NCI-H524 (cell line): ENCODE results near the gene GJA3.
A peak's percentile ranks its signal among the peaks of the same experiment; 100 is the strongest.

Source experiments
- DNase-seq, 2 experiments: peaks; one replicate each; lab custom pipeline; 2025; lab: John Stamatoyannopoulos, UW

The GJA3 gene

DNA sequence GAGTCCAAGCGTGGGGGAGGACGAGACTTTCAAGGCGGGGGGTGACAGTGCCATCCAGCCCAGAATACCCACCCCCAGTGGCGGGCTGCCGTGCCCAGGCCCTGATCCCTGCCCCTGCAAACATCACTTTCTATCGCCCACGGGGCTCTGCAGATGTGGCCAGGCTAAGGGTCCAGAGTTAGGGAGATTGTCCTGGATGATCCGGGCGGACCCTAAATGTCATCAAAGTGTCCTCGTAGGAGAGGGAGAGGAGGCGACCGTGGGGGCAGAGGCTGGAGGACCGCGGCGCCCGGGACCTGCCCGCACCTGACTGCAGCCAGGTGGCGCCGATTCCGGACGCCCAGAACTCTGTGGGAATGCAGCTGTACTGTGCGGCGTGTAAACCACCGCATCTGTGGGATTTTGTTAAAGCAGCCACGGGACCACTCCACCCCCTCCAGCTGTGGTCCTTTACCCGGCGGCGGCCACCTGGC is 32.4 kb downstream of the GJA3 start:
- no peak for DNase-seq

DNA sequence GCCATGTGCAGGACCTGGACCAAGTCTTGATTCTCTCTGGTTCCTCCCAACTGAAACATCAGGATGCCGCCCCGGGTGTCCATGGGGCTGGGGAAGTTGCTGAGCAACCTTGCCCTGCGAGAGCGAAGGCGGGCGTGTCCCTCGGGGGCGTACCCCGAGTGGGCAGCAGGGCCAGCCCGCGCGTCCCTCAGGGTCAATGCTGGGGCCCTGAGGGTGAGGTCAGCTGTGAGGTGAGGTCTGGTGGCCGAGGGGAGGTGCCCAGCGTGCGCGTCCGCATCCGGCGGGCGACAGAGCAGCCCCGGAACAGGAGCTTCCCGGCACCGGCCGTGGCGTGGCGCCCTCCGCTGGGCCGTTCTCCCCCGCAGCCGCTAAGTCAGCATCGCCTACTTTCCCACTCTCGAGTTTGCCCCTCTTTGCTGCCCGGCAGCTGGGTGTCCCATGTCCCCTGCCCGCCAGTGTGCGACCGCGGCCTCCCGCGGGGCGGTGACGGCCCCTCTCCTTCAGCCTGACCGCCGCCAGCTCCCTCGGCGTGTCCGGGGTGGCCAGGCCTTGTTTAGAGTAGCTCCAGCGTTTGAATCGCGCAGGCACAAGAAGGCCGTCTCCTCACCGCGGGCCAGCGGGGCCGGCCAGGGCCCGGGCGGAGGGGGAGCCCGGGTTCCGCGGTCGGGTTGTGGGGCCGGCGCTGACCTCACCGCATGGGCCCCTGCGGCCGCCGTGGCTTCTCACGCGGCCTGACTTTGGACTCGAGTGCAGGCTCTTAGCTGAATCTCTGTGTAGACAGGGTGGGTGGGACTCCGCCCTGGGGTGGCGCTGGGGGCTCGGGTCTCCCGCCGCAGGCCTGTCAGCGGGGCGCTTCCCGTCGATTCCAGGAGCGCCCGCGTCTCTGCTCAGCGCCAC is 33.0 kb downstream of the GJA3 start:
- peak; percentile 21 to 61 for DNase-seq

DNA sequence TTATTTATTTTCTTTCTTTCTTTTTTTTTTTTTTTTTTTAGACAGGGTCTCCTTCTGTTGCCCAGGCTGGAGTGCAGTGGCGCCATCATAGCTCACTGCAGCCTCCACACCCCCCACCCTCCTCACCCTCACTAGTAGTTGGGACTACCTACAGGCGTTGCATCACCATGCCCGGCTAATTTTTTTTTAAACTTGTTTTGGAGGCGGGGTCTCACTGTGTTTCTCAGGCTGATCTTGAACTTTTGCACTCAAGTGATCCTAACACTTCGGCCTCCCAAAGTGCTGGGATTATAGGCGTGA is 33.6 kb downstream of the GJA3 start:
- no peak for DNase-seq

DNA sequence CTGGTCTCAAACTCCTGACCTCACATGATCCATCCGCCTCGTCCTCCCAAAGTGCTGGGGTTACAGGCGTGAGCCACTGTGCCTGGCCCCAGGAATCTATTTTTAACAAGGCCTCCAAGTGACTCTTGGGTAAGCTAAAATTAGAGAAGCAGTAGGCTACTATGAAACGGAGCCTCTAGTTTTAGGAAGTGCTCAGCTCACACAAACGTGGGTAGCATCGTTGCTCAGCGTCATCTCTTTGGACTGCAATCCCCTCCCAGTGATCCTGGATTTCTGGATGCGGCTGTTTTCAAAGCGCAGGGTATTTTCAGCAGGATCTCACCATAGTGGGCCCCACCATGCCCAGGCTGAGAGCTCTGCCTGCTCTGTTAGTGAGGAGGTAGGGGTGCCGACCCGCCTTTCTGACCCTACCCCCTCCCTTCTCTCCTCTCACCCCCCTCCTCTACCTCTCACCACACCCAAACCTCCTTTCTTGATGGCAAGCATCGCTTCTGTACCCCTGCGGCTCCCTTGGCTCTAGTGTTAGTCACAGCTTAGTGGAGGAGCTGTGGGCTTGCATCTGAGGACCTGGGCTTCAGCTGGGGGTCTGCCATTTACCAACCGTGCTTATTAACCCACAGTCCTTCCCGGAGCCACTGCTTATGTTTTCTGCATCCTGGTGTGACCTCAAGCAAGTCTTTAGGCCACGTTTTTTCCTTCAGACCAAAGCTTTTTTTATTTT is 34.2 kb downstream of the GJA3 start:
- DNase-seq = no peak

DNA sequence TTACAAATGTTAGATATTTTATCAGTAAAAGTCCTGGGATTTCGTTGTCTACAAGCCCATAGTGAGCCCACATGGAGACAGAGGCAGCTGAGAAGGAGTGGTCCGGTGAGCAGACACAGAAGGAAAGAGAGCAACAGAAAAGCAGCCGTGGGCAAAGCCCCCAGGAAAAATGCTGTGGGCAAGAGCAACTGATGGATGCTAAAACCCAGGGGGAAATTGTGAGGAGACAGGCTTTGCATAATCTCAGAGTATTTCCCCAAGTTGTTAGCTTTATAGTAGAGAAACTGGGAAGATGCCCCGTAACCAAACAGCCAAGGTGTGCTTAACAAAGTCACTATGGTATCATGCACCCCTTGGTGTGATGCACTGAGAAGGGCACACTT is 35.1 kb downstream of the GJA3 start:
- DNase-seq = no peak

DNA sequence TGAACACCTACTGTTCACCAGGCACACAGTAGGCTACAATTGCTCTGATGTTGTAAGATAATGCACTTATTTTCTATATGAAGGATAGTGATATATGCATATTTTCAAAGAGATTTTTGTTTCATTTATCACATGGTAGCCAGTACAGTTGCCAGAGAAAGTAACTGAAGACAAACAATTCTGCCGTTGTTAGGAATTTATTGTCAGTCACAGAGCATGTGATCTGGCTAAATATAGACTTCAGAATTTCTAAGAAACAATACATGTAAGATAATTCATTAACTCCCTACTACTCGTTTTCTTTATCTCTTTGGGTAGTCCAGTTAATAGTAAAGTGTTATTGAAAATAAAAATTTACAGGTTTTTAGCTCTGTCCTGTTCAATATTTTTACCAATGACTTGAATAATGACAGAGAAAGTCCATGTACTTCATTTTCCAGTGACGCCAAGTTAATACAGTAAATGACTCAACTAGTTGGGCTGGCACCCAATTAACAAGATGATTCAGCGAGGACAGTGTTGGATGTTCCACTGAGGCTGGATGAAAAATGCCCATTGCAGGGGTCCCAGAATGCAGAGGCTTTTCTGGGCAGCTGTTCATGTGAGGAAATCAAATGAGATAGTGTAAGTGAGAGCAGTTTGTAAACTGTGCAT is 35.6 kb downstream of the GJA3 start:
- DNase-seq = no peak

DNA sequence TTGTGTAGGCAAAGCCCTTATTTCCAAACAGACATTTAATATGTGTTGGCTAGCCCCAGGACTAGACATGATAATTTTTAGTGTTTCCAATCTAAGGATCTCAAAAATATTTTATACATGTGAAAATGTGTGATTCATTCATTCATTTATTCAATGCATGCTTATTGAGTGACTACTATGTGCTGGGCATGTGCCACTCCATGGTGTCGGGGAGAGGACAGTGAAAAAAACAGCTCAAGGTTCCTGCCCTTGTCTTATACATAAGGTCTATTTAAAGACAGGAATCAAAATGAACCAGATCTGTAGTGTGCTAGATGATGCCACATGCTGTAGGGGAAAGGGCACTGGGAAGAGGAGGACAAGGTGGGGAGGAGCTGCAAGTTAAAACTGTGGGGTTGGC is 36.5 kb downstream of the GJA3 start:
- no peak for DNase-seq

DNA sequence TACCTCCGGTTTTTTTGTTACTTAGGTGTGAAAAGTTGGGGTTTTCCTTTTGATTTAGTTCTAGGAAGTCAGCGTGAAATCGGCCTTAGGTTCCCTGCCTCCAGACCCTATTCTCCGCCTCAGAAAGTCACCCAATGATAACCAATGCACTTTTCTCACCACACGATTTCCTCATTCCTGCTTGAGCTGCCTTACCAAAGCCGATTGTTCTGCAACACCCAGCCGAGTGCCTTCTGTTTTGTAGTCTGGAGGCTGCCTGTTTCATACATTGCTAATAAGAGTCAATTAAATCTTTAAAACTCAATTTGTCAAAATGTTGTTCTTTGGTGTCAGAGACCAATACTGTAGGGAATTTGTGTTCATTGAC is 39.7 kb downstream of the GJA3 start:
- DNase-seq = no peak

DNA sequence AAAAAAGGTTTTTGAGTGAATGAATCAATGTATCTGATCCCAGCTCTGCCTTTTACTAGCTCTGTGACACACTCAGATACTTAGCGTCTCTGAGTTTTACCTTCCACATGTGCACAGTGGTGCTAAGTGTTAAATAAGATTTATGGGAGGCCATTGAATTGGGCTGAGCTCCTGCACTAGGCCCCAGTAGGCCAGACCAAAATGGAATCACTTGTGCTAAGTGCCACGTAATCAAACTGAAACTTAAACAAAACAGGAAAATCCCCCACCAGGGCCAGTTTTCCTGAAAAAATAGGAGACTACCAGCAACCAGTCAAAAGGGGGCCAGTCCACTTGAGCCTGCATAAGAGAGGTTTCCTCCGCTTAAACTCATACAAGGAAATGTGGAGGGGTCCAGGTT is 40.9 kb downstream of the GJA3 start:
- no peak for DNase-seq

DNA sequence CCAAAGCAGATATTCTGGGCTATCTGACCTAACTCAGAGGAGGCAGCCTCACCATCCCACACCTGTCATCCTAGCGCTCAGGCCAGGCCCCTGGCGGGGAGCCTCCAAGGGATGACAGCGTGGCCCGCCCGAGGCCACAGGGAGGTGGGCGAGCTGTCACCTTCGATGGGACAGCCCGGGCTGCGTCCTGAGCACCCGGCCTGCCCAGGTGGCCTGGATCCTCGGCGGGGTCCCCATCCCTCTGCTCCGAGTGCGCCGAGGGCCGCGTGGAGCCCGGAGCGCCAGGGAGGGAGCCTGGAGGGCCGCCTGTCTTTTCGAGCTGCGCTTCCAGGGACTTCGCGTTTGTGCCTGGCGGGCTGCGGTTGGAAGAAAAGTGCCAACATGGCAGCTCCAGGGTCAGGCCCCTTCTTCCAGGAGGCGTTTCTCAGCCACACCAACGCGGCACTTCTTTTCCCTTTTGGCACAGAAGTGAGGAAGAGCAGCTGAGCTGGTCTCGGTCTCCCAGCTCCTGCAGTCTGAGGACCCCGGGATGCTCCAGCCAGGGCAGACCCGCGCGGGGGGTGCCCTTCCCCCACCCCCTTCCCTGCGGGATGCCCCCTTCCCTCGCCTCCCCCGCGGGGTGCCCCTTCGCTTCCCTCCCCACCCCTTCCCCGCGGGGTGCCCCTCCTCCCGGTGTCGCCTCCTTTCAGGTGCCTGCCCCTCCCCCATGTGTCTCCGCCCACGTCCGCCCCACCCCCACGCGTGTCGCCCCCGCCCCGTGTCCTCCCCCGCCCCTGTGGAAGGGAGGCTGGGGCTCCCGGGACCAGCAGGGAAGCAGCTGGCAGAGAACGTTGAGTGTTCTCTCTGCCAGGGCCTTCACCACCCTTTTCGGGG is 42.3 kb downstream of the GJA3 start:
- peak; percentile 91 to 94 for DNase-seq

DNA sequence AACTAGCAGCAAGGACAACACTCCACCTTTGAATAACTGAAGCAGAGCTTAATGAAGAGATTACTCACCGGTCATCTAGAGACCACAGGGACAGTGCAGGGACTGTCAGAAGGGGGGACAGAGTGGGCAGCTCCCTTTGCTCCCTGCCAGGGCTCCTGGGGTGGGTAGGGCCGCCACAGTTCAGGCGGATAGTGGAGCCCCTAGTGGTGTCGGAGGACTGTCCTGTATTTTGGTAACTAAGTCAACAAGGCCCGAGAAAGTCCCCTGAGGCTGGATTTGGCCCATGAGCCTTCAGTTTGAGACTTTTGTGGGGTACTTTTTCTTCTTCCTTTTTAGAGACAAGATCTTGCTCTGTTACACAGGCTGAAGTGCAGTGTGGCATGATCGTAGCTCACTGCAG is 44.6 kb downstream of the GJA3 start:
- DNase-seq = no peak

DNA sequence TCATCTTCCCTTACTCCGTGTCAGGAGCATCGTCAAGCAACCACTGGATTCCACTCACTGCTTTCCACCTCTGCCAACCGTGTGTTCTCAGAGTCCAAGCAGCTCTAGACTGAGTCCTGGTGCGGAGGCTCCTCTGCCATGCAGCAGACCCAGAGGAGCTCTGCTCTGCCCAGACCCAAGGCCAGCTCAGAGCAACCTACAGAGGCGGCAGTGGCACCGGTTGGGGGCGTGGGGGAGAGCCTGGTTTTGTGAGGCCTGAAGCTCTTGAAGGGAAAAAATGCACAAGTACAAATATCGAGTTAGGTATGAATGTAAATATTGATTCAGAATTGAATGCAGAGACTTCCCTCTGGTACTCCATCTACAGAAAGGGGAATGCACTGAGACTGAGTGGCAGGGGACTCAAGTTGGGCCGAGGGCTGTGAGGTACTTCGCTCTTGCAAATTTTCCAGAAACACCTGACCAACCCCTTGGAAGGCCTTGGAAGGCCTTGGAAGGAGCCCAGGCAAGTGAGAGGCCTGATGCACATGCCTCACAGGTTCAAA is 46.7 kb downstream of the GJA3 start:
- no peak for DNase-seq

DNA sequence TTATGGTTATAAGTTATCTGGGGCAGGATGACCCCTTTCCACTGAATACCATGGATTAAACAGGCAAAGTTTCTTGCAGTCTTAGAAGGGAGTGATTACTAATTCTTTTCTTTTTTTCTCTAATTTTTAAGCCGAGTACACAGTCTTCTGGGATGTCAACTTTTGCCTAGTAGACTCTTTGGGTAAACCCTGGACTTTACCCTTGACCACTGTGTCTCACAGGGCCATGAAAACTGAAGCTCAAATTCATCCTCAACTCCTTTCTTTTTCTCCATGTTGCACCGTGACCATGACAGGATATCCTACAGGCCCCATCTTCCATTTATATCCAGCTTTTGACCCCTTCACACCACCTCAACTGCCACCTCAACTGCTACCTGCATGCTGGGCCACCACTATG is 51.8 kb downstream of the GJA3 start:
- no peak for DNase-seq

DNA sequence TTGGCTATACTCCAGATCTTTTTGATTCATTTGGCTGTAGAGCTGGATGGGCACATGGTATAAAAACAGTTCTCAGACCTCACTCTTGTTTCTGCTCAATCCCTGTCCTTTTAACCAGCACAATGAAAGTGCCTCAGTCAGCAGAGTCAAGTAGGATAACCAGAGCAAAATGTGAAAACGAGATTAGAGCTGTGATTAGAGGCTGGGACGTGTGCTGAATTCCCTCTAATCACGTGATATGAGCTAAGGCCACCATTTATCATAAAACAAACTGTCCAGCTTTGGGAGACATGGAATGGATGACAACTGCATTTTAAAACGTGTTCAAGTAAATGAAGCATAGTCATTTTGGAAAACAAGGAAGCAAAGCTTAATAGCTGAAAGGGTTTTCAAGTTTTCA is 54.1 kb downstream of the GJA3 start:
- no peak for DNase-seq

DNA sequence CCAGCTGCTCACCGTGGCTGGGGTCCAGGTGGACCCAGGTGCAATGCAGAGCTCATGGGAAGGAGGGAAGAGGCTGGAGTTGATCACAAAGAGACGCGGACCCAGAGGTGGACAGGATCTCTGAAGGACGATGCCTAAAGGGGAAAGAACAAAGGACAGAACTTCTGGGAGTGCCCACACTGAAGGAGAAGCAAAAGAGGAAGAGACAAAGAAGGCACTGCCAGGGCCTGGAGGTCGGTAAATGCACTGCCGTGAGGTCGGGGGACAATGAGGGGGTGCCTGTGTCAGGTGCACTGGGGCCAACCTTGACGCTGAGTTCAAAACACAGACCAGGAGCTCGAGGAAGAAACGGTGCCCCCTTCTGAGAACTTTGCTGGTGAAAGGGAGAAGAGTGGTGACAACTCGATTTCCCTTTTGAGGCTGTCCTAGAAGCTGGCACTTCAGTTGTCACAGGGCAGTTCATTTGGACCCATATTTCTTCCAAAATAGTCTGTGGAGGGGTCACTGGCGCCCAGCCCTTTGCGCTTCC is 55.6 kb downstream of the GJA3 start:
- DNase-seq = no peak

DNA sequence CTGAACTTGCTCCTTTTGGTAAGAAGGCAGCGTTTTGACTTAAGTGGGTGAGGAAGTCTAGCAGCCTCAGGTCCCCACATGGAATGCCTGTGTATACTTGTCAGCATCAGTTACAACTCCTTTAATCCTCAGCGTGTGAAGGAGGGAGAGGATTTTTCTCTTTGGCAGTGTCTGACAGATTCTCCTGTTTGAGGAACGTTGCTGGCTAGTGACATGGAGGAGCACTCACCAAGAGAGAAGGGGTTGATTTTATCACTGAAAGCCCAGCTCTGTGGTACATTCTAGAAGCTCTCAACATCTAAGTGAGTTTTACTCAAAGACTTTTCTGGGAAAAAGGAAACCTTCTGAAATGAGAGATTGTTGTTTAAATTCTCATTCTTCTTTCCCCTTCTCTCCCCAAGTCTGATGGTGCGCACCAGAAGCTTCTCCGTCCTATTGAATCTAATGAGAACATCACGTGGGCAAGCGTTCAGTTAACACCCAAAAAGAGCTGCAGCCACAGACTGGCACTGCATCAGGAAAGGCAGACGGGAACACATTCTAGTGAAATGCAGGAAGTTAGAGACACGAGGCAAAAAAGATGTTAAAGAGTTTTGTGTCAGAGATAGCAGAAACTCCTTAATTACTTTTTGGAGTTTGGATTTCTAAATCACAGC is 58.2 kb downstream of the GJA3 start:
- peak; percentile 48 to 56 for DNase-seq

DNA sequence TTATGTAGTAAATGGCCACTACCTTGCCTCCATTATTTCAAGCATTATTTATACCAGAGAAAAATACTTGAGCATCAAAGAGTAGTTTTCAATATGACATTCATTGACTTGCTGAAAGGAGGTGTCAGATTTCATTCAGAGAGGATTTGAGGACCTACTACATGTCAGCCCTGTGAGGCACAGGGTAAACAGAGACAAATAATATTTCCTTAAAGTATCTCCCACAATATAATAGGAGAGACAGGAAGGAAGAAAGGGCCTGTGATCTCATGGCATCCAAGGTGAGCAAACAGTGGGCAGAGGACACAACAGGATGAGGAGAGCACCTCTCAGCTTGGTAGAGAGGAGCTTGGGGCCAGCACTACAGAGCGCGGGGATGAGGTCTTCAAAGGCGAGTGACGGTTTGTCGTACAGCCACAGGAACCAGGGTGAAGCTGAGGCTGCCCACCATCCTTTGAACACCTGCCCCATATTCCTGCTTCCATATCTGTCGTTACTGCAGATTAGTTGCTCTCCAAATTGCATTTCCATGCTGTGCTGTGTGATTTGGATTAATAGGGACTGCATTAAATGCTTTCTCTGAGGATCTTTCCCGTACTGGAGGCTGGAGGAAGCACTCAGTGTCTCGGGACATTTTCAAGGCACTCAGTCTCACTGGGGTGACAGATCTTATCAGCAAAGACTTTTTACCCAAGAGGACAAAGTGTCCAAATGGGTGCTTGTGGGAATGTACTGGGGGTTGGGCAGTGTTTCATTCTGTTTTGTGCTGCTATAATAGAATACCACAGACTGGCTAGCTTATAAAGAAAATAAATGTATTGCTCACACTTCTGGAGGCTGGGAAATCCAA is 59.2 kb downstream of the GJA3 start:
- DNase-seq = peak in 1 of 2 experiments; percentile 37

DNA sequence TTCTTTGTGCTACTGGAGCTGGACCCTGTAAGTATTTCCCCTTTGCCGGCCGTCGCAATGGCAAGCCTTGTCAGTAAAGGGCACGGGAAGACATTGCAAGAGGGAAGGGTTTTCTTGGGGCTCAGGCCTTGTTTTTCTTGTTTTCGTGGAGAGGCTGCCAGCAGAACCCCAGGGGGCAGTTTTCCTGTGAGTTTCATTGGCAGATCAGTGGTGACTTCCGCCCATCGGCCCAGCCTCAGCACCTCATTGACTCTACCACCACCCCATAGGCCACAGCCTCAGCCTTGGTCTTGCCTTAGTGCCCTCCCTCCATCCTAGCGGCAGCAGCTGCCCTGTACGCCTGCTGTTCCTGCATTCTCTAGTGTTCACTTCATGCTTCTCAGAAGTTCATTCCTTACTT is 61.5 kb downstream of the GJA3 start:
- DNase-seq = no peak

DNA sequence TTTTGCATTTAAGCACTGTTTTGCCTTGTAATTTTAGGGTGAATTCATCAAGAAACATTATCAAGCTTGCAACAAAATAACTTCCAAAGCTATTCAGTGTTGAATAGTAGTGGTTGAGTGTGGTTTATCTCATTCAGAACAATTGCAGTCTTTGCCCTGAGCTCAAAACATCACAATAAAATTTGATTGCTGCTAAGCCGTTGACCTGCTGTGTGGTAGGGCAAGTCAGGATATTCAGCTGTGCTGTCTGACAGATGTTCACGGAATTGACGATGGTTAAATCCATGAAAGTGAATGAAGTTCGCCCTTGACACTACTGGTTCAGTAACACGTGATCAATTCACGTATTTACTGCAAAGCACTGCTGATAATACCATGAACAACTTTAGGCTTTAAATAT is 66.9 kb downstream of the GJA3 start:
- DNase-seq = peak in 1 of 2 experiments; percentile 24

DNA sequence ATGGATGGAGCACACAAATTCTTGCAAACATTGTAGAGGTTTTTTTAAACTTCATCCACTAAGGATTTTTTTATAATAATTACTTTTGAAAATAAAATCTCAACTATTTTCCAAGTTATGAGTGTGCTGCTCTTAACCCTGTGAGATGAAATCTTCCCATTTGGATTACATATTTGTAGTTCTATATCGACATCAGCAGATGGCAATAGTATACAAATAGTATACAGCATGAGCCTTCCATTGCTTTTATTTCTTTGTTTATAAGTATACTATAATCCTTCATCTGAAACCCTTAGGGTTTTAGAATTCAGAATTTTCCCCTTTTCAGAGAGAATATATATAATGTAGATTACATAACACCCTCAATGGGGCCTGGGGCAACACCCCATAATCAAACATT is 70.5 kb downstream of the GJA3 start:
- peak in 1 of 2 experiments; percentile 28 for DNase-seq
